SK-N-SH (cell line): ENCODE results near the gene PIP4K2A. TPM values are rescaled to one million over a fixed set of nuclear protein-coding genes. Genes with fewer than 3 reads are reported as not detected.

ENCODE experiments used
- CTCF ChIA-PET: fragments of 300-600, 350-600 bp; formaldehyde crosslinking; extraction: SDS; loops from one replicate; lab custom pipeline; 2021; lab: Yijun Ruan, JAX
- POLR2A ChIA-PET: fragments of 350-600 bp; sonication (Branson Sonifier 250); formaldehyde crosslinking; extraction: SDS; loops from one replicate; lab custom pipeline; 2020; ENCODE audit warnings: antibody characterized with exemption, inconsistent platforms; lab: Yijun Ruan, JAX
- DNase-seq: peaks from one replicate; pipeline ENCODE4 v3.0.0; 2012
- H2AFZ ChIP-seq: fragments of 200-600 bp; sonication (generic); 2 replicates; pipeline ENCODE4 v1.8.1; 2016; ENCODE audit warnings: antibody characterized with exemption, mild to moderate bottlenecking, low read depth
- H3F3A ChIP-seq: fragments of 200-600 bp; sonication (generic); replicated peaks from 2 replicates; pipeline ENCODE3; 2016; ENCODE audit warnings: antibody characterized with exemption, mild to moderate bottlenecking; ENCODE audit not compliant: insufficient read depth
- H3K27ac ChIP-seq, 2 experiments: fragments of 200-500 bp in 1 of 2; fragments of 200-600 bp in 1 of 2; sonication (Bioruptor generic) in 1 of 2; sonication (generic), shearing (Covaris generic) in 1 of 2; 2 replicates each; pipeline versions ENCODE4 v1.5.1 to v1.6.1; 2014 to 2016; ENCODE audit warnings: low read depth in 2 of 2, inconsistent platforms in 1 of 2, low read length in 1 of 2, mild to moderate bottlenecking in 1 of 2, mixed read lengths in 1 of 2
- H3K27me3 ChIP-seq: fragments of 200-600 bp; sonication (generic), shearing (Covaris generic); 2 replicates; pipeline ENCODE4 v1.6.1; 2016; ENCODE audit warnings: mixed run types; ENCODE audit not compliant: insufficient read depth
- H3K36me3 ChIP-seq, 2 experiments: fragments of 200-500 bp in 1 of 2; fragments of 200-600 bp in 1 of 2; sonication (Bioruptor generic) in 1 of 2; sonication (generic) in 1 of 2; replicated peaks in 1 of 2; 2 replicates each; pipeline versions ENCODE3 to v1.5.1; 2014 to 2016; ENCODE audit warnings: low read length in 1 of 2, mild to moderate bottlenecking in 1 of 2; ENCODE audit not compliant: insufficient read depth in 2 of 2, control insufficient read depth in 1 of 2
- H3K4me1 ChIP-seq, 2 experiments: fragments of 200-500 bp in 1 of 2; fragments of 200-600 bp in 1 of 2; sonication (Bioruptor generic) in 1 of 2; sonication (generic), shearing (Covaris generic) in 1 of 2; 2 replicates each; pipeline versions ENCODE4 v1.5.1 to v1.6.1; 2014 to 2016; ENCODE audit warnings: low read depth in 1 of 2, low read length in 1 of 2, mixed run types in 1 of 2; ENCODE audit not compliant: insufficient read depth in 2 of 2, control insufficient read depth in 1 of 2
- H3K4me2 ChIP-seq: fragments of 200-600 bp; sonication (generic), shearing (Covaris generic); 2 replicates; pipeline ENCODE4 v1.6.1; 2017; ENCODE audit warnings: mixed run types
- H3K4me3 ChIP-seq, 2 experiments: fragments of 200-500 bp in 1 of 2; fragments of 200-600 bp in 1 of 2; sonication (Bioruptor generic) in 1 of 2; sonication (generic), shearing (Covaris generic) in 1 of 2; 2 replicates each; pipeline versions ENCODE4 v1.5.1 to v1.8.1; 2014 to 2016; ENCODE audit warnings: low read depth in 2 of 2, inconsistent platforms in 1 of 2, low read length in 1 of 2, mild to moderate bottlenecking in 1 of 2, mixed read lengths in 1 of 2, moderate library complexity in 1 of 2
- H3K79me2 ChIP-seq: fragments of 200-600 bp; sonication (generic); 2 replicates; pipeline ENCODE4 v1.8.1; 2017; ENCODE audit warnings: mild to moderate bottlenecking; ENCODE audit not compliant: insufficient read depth
- H3K9ac ChIP-seq: fragments of 200-600 bp; sonication (generic); 2 replicates; pipeline ENCODE4 v1.6.1; 2017; ENCODE audit warnings: mixed run types
- H3K9me2 ChIP-seq: fragments of 200-600 bp; sonication (generic); 2 replicates; pipeline ENCODE4 v1.6.1; 2017; ENCODE audit warnings: mixed run types
- H3K9me3 ChIP-seq: fragments of 200-600 bp; sonication (generic); 2 replicates; pipeline ENCODE4 v1.6.1; 2017; ENCODE audit warnings: mixed run types, mild to moderate bottlenecking, moderate library complexity
- H4K20me1 ChIP-seq: fragments of 200-600 bp; sonication (generic); 2 replicates; pipeline ENCODE4 v1.6.1; 2017; ENCODE audit warnings: mild to moderate bottlenecking, mixed run types; ENCODE audit not compliant: insufficient read depth
- CTCF ChIP-seq: fragments of 200-600 bp; sonication (generic); IDR thresholded peaks from 2 replicates; pipeline ENCODE4 v1.6.1; 2017; ENCODE audit warnings: antibody characterized with exemption, mild to moderate bottlenecking, moderate library complexity
- FOSL2 ChIP-seq: IDR thresholded peaks from 2 replicates; pipeline ENCODE4 v1.4.0; 2012; ENCODE audit warnings: low read depth, mild to moderate bottlenecking, moderate library complexity, borderline replicate concordance
- GABPA ChIP-seq: IDR thresholded peaks from 2 replicates; pipeline ENCODE4 v1.4.0; 2012; ENCODE audit warnings: low read depth, mild to moderate bottlenecking
- GATA2 ChIP-seq: sonication (generic); formaldehyde crosslinking; IDR thresholded peaks from 2 replicates; pipeline ENCODE4 v1.5.0; 2020; ENCODE audit warnings: mild to moderate bottlenecking, missing genetic modification reagents
- POLR2AphosphoS5 ChIP-seq: IDR thresholded peaks from 2 replicates; pipeline ENCODE4 v1.6.1; 2012; ENCODE audit warnings: low read depth, low read length
- RFX5 ChIP-seq: IDR thresholded peaks from 2 replicates; pipeline ENCODE4 v1.6.1; 2012; ENCODE audit warnings: mild to moderate bottlenecking, improper control_type of control experiment, low read length
- WGBS: methylation state at CpG from one replicate; pipeline ENCODE4 v1.1.6; 2017; ENCODE audit warnings: low lambda C conversion rate; 5-methylcytosine and 5-hydroxymethylcytosine counted together
- polyA plus RNA-seq, 3 experiments: library from polyadenylated mRNA; depleted of rRNA; stranded (reverse); fragments of >200 nt; gene quantifications; 2 replicates each; pipeline ENCODE4 v1.2.3, GENCODE V29; 2012

Gene PIP4K2A
- polyA plus RNA-seq, 1 of the 3 experiments (the other 2 are of a cell fraction), result 10.8 TPM

DNA sequence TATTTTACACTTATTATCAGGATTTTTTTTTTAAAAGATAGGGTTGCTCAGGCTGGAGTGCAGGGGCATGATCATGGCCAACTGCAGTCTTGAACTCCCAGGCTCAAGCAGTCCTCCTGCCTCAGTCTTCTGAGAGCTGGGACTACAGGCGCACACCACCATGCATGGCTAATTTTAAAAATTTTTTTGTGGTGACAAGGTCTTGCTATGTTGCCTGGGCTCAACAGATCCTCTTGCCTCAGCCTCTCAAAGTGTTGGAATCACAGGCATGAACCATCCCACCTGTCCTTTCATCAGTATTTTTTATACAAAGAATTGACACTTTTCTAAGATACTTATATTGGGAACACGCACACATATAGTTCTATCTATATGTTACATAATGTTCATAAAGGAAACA is 99.3 kb downstream of the PIP4K2A start:
- Histone ChIP-seq H3F3A (peaks cover 32% of the 10 kb centered on the region), H3K9me3 (no peaks in the 10 kb centered on the region)
- CTCF ChIA-PET, result interaction anchor here (1.4 kb wide), 1 partner anchor 429 kb away, joined by 3 read pairs; no protein-coding TSS in a partner anchor
- POLR2A ChIA-PET, result no interaction called here
- no peak for TF ChIP-seq FOSL2
- no peak for TF ChIP-seq GATA2 (CRISPR knock-in tag)
- TF ChIP-seq CTCF, result no peak
- TF ChIP-seq, all 33 proteins: peak for 0
- Histone ChIP-seq H3K9me2 (no peaks in the 10 kb centered on the region), H3K27ac (no peak overlapping the region), H2AFZ (no peak overlapping the region), H3K9ac (no peak overlapping the region), H3K36me3 (no peaks in the 10 kb centered on the region), H3K4me3 (no peak overlapping the region), H3K4me2 (peak overlapping the region; percentile 51; the same call in 1 of the 2 replicates), H4K20me1 (no peaks in the 10 kb centered on the region), H3K4me1 (peaks cover 26 to 46% of the 10 kb centered on the region in 2 experiments), H3K27me3 (no peaks in the 10 kb centered on the region), H3K79me2 (peaks cover 46% of the 10 kb centered on the region; the same call in 1 of the 2 replicates)
- WGBS, result 95% methylated on average over 2 of the region's 2 CpGs
- no peak for DNase-seq

DNA sequence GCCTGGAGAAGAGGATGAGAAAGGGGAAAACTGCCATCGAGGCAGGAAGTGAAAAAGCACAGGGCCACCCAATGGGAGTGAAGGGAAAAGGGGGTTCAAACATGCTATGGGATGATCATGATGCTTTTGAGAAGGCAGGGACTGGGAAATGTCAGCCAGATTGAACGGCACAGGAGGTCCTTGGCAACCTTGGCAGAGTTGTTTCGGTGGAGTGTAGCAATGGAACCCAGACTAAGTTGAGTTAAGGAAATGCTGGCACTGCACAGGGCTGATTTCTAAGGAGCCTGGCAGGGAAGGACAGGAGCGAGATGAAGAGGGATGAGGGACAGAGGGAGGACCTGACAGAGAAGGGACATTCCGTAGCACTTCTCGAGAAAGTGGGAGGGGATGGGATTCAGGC is 101.4 kb downstream of the PIP4K2A start:
- ChIA-PET CTCF (interaction anchor here (0.8 to 1.6 kb wide), 2 partner anchors 13 to 21 kb away, joined by 3 read pairs; no protein-coding TSS in a partner anchor), POLR2A (no interaction called here)
- H4K20me1 ChIP-seq, result no peaks in the 10 kb centered on the region
- H3K79me2 ChIP-seq, result peaks cover 41% of the 10 kb centered on the region; the same call in 1 of the 2 replicates
- no peak overlapping the region for H3K4me2 ChIP-seq
- H3K27ac ChIP-seq, result no peak overlapping the region
- H3K4me1 ChIP-seq, result peaks cover 18 to 27% of the 10 kb centered on the region in 2 experiments
- H3K4me3 ChIP-seq, result no peak overlapping the region
- H3F3A ChIP-seq, result peaks cover 12% of the 10 kb centered on the region
- H3K27me3 ChIP-seq, result no peaks in the 10 kb centered on the region
- no peaks in the 10 kb centered on the region for H3K9me2 ChIP-seq
- H3K36me3 ChIP-seq, result peaks cover 0 to 5% of the 10 kb centered on the region in 2 experiments
- DNase-seq, result no peak
- WGBS, result 91% methylated on average over 6 of the region's 6 CpGs
- TF ChIP-seq RFX5 (no peak), GABPA (no peak)
- TF ChIP-seq, all 33 proteins: peak for 0
- Histone ChIP-seq H2AFZ (no peak overlapping the region), H3K9ac (no peak overlapping the region), H3K9me3 (no peaks in the 10 kb centered on the region)

- H3K79me2 ChIP-seq, result peaks cover 38% of the 10 kb centered on the region; the same call in 1 of the 2 replicates
- CTCF ChIA-PET, result no interaction called here
Observed at GRCh38 chr10:22612318-22612717, 102.1 kb downstream of the PIP4K2A start.

More at GRCh38 chr10:22612318-22612717, 102.1 kb downstream of the PIP4K2A start:
- Histone ChIP-seq H3K9ac (no peak overlapping the region), H2AFZ (no peak overlapping the region), H3F3A (peaks cover 5% of the 10 kb centered on the region), H3K27ac (no peak overlapping the region), H3K27me3 (no peaks in the 10 kb centered on the region), H3K4me3 (no peak overlapping the region), H3K9me3 (no peaks in the 10 kb centered on the region), H4K20me1 (no peaks in the 10 kb centered on the region)
- POLR2A ChIA-PET, result no interaction called here
- TF ChIP-seq POLR2AphosphoS5, result no peak
- TF ChIP-seq, all 33 proteins: peak for 0
- WGBS, result 96% methylated on average over 10 of the region's 10 CpGs
- H3K36me3 ChIP-seq, result peaks cover 2 to 5% of the 10 kb centered on the region in 2 experiments
- H3K4me1 ChIP-seq, result peaks cover 12 to 20% of the 10 kb centered on the region in 2 experiments
- no peak for DNase-seq
- H3K9me2 ChIP-seq, result no peaks in the 10 kb centered on the region
- no peak overlapping the region for H3K4me2 ChIP-seq
